HCT116 (cell line): ENCODE results near the gene ADAMTS16. TPM values are rescaled to one million over a fixed set of nuclear protein-coding genes. Genes with fewer than 3 reads are reported as not detected.

Source experiments
- ATAC-seq: fragments of 200-7000 bp; cut with Tn5 transposase; 2 replicates; pipeline ENCODE4 v1.9.1; 2020; ENCODE audit warnings: mild to moderate bottlenecking, moderate library complexity
- BruUV-seq: library from RNA; stranded (reverse); fragments of 400-500 nt; replicated peaks from 2 replicates; lab custom pipeline; 2021; lab: Mats Ljungman, UMichigan
- CTCF ChIA-PET: fragments of 300-600 bp; sonication (Branson Sonifier 250); formaldehyde crosslinking; loops from one replicate; lab custom pipeline; 2021; ENCODE audit warnings: antibody characterized with exemption; lab: Charles Lee
- POLR2A ChIA-PET: fragments of 300-600, 350-600 bp; sonication (Branson Sonifier 250); formaldehyde crosslinking; loops from one replicate; lab custom pipeline; 2021; ENCODE audit warnings: antibody characterized with exemption; lab: Charles Lee
- RAD21 ChIA-PET, 2 experiments: fragments of 300-600 bp; sonication (Branson Sonifier 250); formaldehyde crosslinking; loops; one replicate each; lab custom pipeline; 2023; ENCODE audit warnings: low total read pairs in 2 of 2; ENCODE audit not compliant: uncharacterized antibody in 2 of 2, unreplicated experiment in 2 of 2, low non-redundant PET in 1 of 2; lab: Charles Lee
- DNase-seq: peaks from one replicate; pipeline ENCODE4 v3.0.0-alpha.2; 2010; ENCODE audit warnings: low read depth, low spot score
- H2AFZ ChIP-seq: fragments of 200-600 bp; shearing (Covaris generic), sonication (generic); 2 replicates; pipeline ENCODE4 v1.6.1; 2017; ENCODE audit warnings: low read depth, mixed run types, mixed read lengths, antibody characterized with exemption, low read length; ENCODE audit not compliant: poor library complexity, severe bottlenecking
- H3K27ac ChIP-seq: 2 replicates; pipeline ENCODE4 v1.5.1; 2012; ENCODE audit warnings: low read depth, low read length
- H3K27me3 ChIP-seq: fragments of 200-600 bp; sonication (generic); 2 replicates; pipeline ENCODE4 v1.6.1; 2016; ENCODE audit warnings: mixed run types, low read length, mixed read lengths; ENCODE audit not compliant: insufficient read depth
- H3K36me3 ChIP-seq, 2 experiments: fragments of 200-500 bp in 1 of 2; fragments of 200-600 bp in 1 of 2; sonication (Bioruptor generic) in 1 of 2; sonication (generic) in 1 of 2; 2 replicates each; pipeline versions ENCODE4 v1.5.1 to v1.6.1; 2014 to 2016; ENCODE audit warnings: low read length in 2 of 2, inconsistent platforms in 1 of 2, mixed read lengths in 1 of 2, mixed run types in 1 of 2; ENCODE audit not compliant: insufficient read depth in 2 of 2, control insufficient read depth in 1 of 2
- H3K4me1 ChIP-seq, 2 experiments: fragments of 200-600 bp in 1 of 2; sonication (generic) in 1 of 2; 2 replicates each; pipeline versions ENCODE4 v1.5.1 to v1.6.1; 2012 to 2017; ENCODE audit warnings: low read length in 2 of 2, inconsistent platforms in 1 of 2, mild to moderate bottlenecking in 1 of 2, mixed read lengths in 1 of 2, mixed run types in 1 of 2, moderate library complexity in 1 of 2; ENCODE audit not compliant: insufficient read depth in 2 of 2, control insufficient read depth in 1 of 2
- H3K4me2 ChIP-seq: fragments of 200-600 bp; sonication (generic); 2 replicates; pipeline ENCODE4 v1.6.1; 2017; ENCODE audit warnings: mixed run types, low read length, mixed read lengths
- H3K4me3 ChIP-seq, 2 experiments: fragments of 200-600 bp in 1 of 2; sonication (generic) in 1 of 2; replicated peaks in 1 of 2; 2 replicates each; pipeline ENCODE4 v1.5.1; 2011 to 2016; ENCODE audit warnings: low read length in 2 of 2, control low read depth in 1 of 2, low read depth in 1 of 2, mild to moderate bottlenecking in 1 of 2, mixed read lengths in 1 of 2, mixed run types in 1 of 2
- H3K79me2 ChIP-seq: fragments of 200-600 bp; sonication (generic); 2 replicates; pipeline ENCODE4 v1.6.1; 2017; ENCODE audit warnings: mild to moderate bottlenecking, mixed run types, low read length, moderate library complexity, mixed read lengths; ENCODE audit not compliant: insufficient read depth
- H3K9ac ChIP-seq: fragments of 200-600 bp; sonication (generic); 2 replicates; pipeline ENCODE4 v1.6.1; 2016; ENCODE audit warnings: low read length, mixed read lengths
- H3K9me2 ChIP-seq: fragments of 200-600 bp; sonication (generic), shearing (Covaris generic); 2 replicates; pipeline ENCODE4 v1.6.1; 2017; ENCODE audit warnings: mixed run types, mild to moderate bottlenecking, moderate library complexity; ENCODE audit not compliant: insufficient read depth
- H3K9me3 ChIP-seq, 2 experiments: fragments of 200-500 bp in 1 of 2; fragments of 200-600 bp in 1 of 2; sonication (Bioruptor generic) in 1 of 2; sonication (generic) in 1 of 2; 2 replicates each; pipeline ENCODE4 v1.6.1; 2014 to 2017; ENCODE audit warnings: low read length in 2 of 2, mixed read lengths in 2 of 2, inconsistent platforms in 1 of 2, low read depth in 1 of 2, mild to moderate bottlenecking in 1 of 2, mixed run types in 1 of 2, moderate library complexity in 1 of 2; ENCODE audit not compliant: control insufficient read depth in 1 of 2, insufficient read depth in 1 of 2
- H4K20me1 ChIP-seq: fragments of 200-600 bp; sonication (generic), shearing (Covaris generic); 2 replicates; pipeline ENCODE4 v1.6.1; 2017; ENCODE audit warnings: mixed run types, mild to moderate bottlenecking, moderate library complexity; ENCODE audit not compliant: insufficient read depth
- CBX3 ChIP-seq: IDR thresholded peaks from 2 replicates; pipeline ENCODE4 v1.6.1; 2012; ENCODE audit warnings: low read depth
- ELF1 ChIP-seq: IDR thresholded peaks from 2 replicates; pipeline ENCODE4 v1.6.1; 2012; ENCODE audit warnings: low read depth, borderline replicate concordance
- EZH2 ChIP-seq: fragments of 200-600 bp; sonication (generic); IDR thresholded peaks from 2 replicates; pipeline ENCODE4 v1.6.1; 2017; ENCODE audit warnings: antibody characterized with exemption, mixed run types
- FOSL1 ChIP-seq: IDR thresholded peaks from 2 replicates; pipeline ENCODE4 v1.6.1; 2012; ENCODE audit warnings: low read depth
- JUND ChIP-seq: IDR thresholded peaks from 2 replicates; pipeline ENCODE4 v1.6.1; 2012
- POLR2A ChIP-seq: IDR thresholded peaks from 2 replicates; pipeline ENCODE4 v1.7.0; 2011; ENCODE audit warnings: borderline replicate concordance; ENCODE audit not compliant: insufficient read depth, insufficient read length; ENCODE audit errors: extremely low read depth
- POLR2AphosphoS5 ChIP-seq: IDR thresholded peaks from 2 replicates; pipeline ENCODE4 v1.6.1; 2011; ENCODE audit warnings: mild to moderate bottlenecking, low read depth, low read length, moderate library complexity
- RAD21 ChIP-seq: IDR thresholded peaks from 2 replicates; pipeline ENCODE4 v1.6.1; 2012; ENCODE audit warnings: low read depth, mild to moderate bottlenecking
- YY1 ChIP-seq: IDR thresholded peaks from 2 replicates; pipeline ENCODE4 v1.6.1; 2011; ENCODE audit warnings: low read length, low read depth, moderate library complexity, mild to moderate bottlenecking; ENCODE audit not compliant: insufficient replicate concordance; ENCODE audit errors: extremely low read depth
- ZFX ChIP-seq: fragments of 450-650 bp; IDR thresholded peaks from 2 replicates; pipeline ENCODE4 v1.6.1; 2017
- ZNF274 ChIP-seq: fragments of 200-500 bp; sonication (Bioruptor generic); IDR thresholded peaks from 2 replicates; pipeline ENCODE4 v1.6.1; 2014; ENCODE audit warnings: mild to moderate bottlenecking, low read depth, low read length, inconsistent platforms
- intact Hi-C: fragments of 100-400 bp; cut with micrococcal nuclease; formaldehyde crosslinking; loops from 2 replicates; pipeline ENCODE4 v1.10.0; 2022
- total RNA-seq: library from RNA; stranded (reverse); gene quantifications from one replicate; pipeline ENCODE4 v1.2.1, GENCODE V29; 2021; ENCODE audit not compliant: unreplicated experiment
- TF ChIP-seq, protein P1 (sequence below): IDR thresholded peaks from 2 replicates; pipeline ENCODE4 v1.6.1; 2012
- TF ChIP-seq, protein P2 (sequence below): IDR thresholded peaks from 2 replicates; pipeline ENCODE4 v1.6.1; 2012; ENCODE audit warnings: low read depth
- TF ChIP-seq, protein P3 (sequence below), 3 experiments: fragments of 200-600 bp in 1 of 3; sonication (generic) in 1 of 3; IDR thresholded peaks in 2 of 3; conservative IDR thresholded peaks in 1 of 3; 2 replicates each; pipeline ENCODE4 v1.5.1; 2012 to 2017; ENCODE audit warnings: low read depth in 2 of 3, low read length in 2 of 3, antibody characterized with exemption in 1 of 3, borderline replicate concordance in 1 of 3, control low read depth in 1 of 3, mild to moderate bottlenecking in 1 of 3, mixed read lengths in 1 of 3, mixed run types in 1 of 3, moderate library complexity in 1 of 3; ENCODE audit not compliant: insufficient read depth in 1 of 3

The ADAMTS16 gene
- total RNA-seq, 1 experiment from 2014 or later = 2.4 TPM

DNA sequence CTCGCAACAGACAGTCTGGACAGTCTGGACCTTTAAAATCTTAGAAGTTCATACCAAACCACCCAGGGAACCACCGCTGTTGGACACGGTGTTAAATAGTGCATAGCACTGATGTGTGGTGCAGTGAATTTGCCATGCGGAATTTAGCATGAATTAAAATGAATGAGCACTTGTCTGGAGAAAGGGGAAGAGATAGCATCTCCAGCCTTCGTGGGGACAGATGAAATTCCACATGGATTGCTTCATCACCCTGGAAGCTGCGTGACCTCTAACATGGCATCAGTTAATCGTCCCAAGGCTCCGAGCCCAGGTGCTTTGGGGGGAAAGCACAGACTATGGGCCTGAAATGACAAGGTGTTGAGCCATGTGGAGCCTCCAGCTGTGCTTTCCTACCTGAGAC, 91.4 kb downstream of the ADAMTS16 start (continued):
- TF ChIP-seq FOSL1 (no peak), POLR2AphosphoS5 (no peak), JUND (no peak), EZH2 (no peak), CBX3 (no peak), ELF1 (no peak)
- TF ChIP-seq, protein P1, sequence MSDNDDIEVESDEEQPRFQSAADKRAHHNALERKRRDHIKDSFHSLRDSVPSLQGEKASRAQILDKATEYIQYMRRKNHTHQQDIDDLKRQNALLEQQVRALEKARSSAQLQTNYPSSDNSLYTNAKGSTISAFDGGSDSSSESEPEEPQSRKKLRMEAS = no peak

DNA sequence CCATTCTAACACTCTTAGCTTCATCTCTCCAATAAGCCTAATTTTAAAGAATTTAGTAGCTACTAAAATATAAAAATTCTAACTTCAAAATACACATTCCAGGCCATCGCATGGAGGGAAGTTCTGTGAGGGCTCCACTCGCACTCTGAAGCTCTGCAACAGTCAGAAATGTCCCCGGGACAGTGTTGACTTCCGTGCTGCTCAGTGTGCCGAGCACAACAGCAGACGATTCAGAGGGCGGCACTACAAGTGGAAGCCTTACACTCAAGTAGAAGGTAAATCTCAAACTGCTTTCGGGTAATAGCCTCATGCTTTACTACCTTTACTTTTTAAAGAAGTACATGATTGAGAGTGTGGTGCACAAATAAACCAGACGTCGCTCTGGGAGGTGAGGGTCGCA, 94.8 kb downstream of the ADAMTS16 start:
- intact Hi-C loops = no loop called here
- POLR2A ChIA-PET = no interaction called here
- no peak for DNase-seq

More for the DNA sequence above, 94.8 kb downstream of the ADAMTS16 start:
- H2AFZ ChIP-seq = no peak overlapping the region
- RAD21 ChIA-PET = no interaction called here
- no peak overlapping the region for H3K4me3 ChIP-seq
- BruUV-seq = no TSS peak
- no peak overlapping the region for H3K27ac ChIP-seq
- H3K79me2 ChIP-seq = no peaks in the 10 kb centered on the region
- TF ChIP-seq POLR2A (no peak), YY1 (no peak), ZFX (no peak), ZNF274 (no peak), ELF1 (no peak), JUND (no peak), RAD21 (no peak)
- TF ChIP-seq, protein P2, sequence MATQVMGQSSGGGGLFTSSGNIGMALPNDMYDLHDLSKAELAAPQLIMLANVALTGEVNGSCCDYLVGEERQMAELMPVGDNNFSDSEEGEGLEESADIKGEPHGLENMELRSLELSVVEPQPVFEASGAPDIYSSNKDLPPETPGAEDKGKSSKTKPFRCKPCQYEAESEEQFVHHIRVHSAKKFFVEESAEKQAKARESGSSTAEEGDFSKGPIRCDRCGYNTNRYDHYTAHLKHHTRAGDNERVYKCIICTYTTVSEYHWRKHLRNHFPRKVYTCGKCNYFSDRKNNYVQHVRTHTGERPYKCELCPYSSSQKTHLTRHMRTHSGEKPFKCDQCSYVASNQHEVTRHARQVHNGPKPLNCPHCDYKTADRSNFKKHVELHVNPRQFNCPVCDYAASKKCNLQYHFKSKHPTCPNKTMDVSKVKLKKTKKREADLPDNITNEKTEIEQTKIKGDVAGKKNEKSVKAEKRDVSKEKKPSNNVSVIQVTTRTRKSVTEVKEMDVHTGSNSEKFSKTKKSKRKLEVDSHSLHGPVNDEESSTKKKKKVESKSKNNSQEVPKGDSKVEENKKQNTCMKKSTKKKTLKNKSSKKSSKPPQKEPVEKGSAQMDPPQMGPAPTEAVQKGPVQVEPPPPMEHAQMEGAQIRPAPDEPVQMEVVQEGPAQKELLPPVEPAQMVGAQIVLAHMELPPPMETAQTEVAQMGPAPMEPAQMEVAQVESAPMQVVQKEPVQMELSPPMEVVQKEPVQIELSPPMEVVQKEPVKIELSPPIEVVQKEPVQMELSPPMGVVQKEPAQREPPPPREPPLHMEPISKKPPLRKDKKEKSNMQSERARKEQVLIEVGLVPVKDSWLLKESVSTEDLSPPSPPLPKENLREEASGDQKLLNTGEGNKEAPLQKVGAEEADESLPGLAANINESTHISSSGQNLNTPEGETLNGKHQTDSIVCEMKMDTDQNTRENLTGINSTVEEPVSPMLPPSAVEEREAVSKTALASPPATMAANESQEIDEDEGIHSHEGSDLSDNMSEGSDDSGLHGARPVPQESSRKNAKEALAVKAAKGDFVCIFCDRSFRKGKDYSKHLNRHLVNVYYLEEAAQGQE = no peak
- TF ChIP-seq, protein P3, sequence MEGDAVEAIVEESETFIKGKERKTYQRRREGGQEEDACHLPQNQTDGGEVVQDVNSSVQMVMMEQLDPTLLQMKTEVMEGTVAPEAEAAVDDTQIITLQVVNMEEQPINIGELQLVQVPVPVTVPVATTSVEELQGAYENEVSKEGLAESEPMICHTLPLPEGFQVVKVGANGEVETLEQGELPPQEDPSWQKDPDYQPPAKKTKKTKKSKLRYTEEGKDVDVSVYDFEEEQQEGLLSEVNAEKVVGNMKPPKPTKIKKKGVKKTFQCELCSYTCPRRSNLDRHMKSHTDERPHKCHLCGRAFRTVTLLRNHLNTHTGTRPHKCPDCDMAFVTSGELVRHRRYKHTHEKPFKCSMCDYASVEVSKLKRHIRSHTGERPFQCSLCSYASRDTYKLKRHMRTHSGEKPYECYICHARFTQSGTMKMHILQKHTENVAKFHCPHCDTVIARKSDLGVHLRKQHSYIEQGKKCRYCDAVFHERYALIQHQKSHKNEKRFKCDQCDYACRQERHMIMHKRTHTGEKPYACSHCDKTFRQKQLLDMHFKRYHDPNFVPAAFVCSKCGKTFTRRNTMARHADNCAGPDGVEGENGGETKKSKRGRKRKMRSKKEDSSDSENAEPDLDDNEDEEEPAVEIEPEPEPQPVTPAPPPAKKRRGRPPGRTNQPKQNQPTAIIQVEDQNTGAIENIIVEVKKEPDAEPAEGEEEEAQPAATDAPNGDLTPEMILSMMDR (IDR thresholded peaks at IDR 0.05 in 2 of 3, conservative IDR thresholded peaks at IDR 0.05 in 1 of 3; ENCODE audit: borderline replicate concordance in 1 of 3, insufficient read depth in 1 of 3, low read depth in 2 of 3, low read length in 2 of 3) = no peak
- TF ChIP-seq, protein P1 = no peak
- no peaks in the 10 kb centered on the region for H3K27me3 ChIP-seq
- H4K20me1 ChIP-seq = no peaks in the 10 kb centered on the region
- H3K9me3 ChIP-seq = no peaks in the 10 kb centered on the region
- no peak overlapping the region for H3K9ac ChIP-seq
- CTCF ChIA-PET = no interaction called here
- no peaks in the 10 kb centered on the region for H3K9me2 ChIP-seq
- H3K4me1 ChIP-seq = no peaks in the 10 kb centered on the region; a peak in 1 of 4 replicates
- no peak overlapping the region for H3K4me2 ChIP-seq
- ATAC-seq = no peak
- no peaks in the 10 kb centered on the region for H3K36me3 ChIP-seq
